DMS114 treated with DMSO at 0.1 percent for 48 hours (cell line): ENCODE results near the gene SESN1.

Experiments
- DNase-seq: peaks from one replicate; lab custom pipeline; 2025; ENCODE audit not compliant: unreplicated experiment; lab: John Stamatoyannopoulos, UW

The SESN1 gene

GRCh38 chr6:108966855-108967755, 127.5 kb downstream of the SESN1 start:
- no peak for DNase-seq

- no peak for DNase-seq
Observed at GRCh38 chr6:108966251-108966650, 128.4 kb downstream of the SESN1 start.

- no peak for DNase-seq
Observed at GRCh38 chr6:108961985-108962384, 132.7 kb downstream of the SESN1 start.

- DNase-seq = no peak
Observed at GRCh38 chr6:108961077-108961476, 133.6 kb downstream of the SESN1 start.

- no peak for DNase-seq
Observed at GRCh38 chr6:108960601-108961000, 134.0 kb downstream of the SESN1 start.

GRCh38 chr6:108959972-108960582, 134.6 kb downstream of the SESN1 start:
- DNase-seq = no peak

- DNase-seq = no peak
Observed at GRCh38 chr6:108958900-108959770, 135.5 kb downstream of the SESN1 start.

GRCh38 chr6:108957221-108957620, 137.4 kb downstream of the SESN1 start:
- DNase-seq = no peak

- DNase-seq = no peak
Observed at GRCh38 chr6:108955329-108955949, 139.2 kb downstream of the SESN1 start.

- no peak for DNase-seq
Observed at GRCh38 chr6:108953681-108954080, 141.0 kb downstream of the SESN1 start.

- DNase-seq = no peak
Observed at GRCh38 chr6:108952776-108953486, 141.7 kb downstream of the SESN1 start.

GRCh38 chr6:108951351-108951953, 143.2 kb downstream of the SESN1 start:
- no peak for DNase-seq

- DNase-seq = no peak
Observed at GRCh38 chr6:108948181-108948661, 146.4 kb downstream of the SESN1 start.

- no peak for DNase-seq
Observed at GRCh38 chr6:108947114-108947854, 147.4 kb downstream of the SESN1 start.

GRCh38 chr6:108946695-108947094, 148.0 kb downstream of the SESN1 start:
- DNase-seq = no peak

- no peak for DNase-seq
Observed at GRCh38 chr6:108945681-108946159, 148.9 kb downstream of the SESN1 start.

GRCh38 chr6:108944707-108945680, 149.7 kb downstream of the SESN1 start:
- DNase-seq = no peak

- no peak for DNase-seq
Observed at GRCh38 chr6:108944071-108944470, 150.6 kb downstream of the SESN1 start.
